GM21619 (cell line): ENCODE results near the gene PSMA4.
"Not testable (repeated sequence)": the region's sequence is repeated elsewhere in the genome, so short reads cannot be mapped to it uniquely, and the experiment has no call there.

Experiments used
- ATAC-seq: cut with Tn5 transposase; IDR thresholded peaks from one replicate; pipeline ENCODE4 v1.9.1; 2021; ENCODE audit not compliant: unreplicated experiment

Gene PSMA4

DNA sequence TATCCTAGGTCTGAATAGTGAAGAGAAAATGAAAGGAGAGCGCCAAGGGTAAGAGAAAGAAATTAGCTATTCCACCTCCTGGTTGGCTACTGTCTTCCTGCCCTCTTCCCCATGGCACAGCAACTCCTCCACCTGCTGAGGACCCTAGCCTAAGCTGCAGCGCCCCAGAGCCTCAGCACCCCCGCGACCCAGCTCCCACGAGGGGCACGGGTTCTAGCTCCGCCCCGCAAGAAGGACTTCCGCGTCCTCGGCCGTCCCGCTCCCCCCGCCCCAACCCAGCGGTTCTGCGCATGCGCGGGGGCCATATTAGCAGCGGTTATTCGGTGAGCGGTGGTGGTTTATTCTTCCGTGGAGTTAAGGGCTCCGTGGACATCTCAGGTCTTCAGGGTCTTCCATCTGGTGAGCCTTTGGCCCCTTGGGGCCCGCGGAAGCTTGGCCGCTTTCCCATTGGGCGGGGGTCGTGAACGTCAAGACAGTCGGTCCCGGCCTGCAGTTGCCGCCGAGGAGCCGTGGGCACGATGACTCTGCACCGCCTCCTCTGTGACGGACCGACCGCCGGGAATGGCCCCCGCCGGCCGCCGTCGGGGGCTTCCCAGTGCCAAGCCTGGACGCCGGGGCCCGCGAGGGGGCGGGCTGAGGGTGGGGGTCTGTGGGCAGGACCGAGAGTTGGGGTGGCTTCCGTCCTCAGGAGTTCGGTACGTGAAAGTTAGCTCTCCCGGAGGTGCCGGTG, at the start of gene PSMA4:
TSS of gene PSMA4 (plus strand) at position 304 of the 730 bp plus-strand sequence. CDS start 1,484 bp downstream, outside the sequence.
- ATAC-seq = peak; percentile 76

DNA sequence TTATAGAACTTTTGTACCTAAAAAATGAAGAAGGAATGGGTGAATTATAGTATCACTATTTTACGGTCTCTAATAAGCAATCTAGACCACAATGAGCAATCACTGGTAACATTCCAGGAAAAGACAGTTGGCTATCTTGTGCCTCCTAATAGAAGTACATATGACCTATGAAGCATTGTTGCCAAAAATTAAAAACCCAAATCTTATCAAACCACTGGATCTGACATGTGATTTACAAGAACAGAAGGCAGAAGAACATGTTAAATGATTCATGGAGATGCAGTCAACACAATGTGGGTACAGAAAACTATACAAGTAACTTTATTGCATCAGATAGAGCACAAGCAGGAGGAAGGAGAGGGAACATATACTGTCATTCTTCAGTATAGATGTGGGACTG, 47.4 kb upstream of the PSMA4 start:
- no peak for ATAC-seq

DNA sequence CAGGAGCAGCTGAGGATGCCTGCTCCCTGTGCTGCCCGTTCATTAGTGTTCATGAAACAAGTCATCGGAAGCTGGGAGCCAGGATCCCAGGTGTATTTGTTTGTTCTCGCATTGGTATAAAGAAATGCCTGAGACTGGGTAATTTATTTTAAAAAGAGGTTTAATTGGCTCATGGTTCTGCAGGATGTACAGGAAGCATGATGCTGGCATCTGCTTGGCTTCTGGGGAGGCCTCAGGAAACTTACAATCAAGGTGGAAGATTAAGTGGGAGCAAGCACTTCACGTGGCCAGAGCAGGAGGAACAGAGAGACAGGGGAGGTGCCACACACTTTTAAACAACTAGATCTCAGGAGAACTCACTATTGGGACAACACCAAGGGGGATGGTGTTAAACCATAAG, 38.4 kb upstream of the PSMA4 start:
- no peak for ATAC-seq

DNA sequence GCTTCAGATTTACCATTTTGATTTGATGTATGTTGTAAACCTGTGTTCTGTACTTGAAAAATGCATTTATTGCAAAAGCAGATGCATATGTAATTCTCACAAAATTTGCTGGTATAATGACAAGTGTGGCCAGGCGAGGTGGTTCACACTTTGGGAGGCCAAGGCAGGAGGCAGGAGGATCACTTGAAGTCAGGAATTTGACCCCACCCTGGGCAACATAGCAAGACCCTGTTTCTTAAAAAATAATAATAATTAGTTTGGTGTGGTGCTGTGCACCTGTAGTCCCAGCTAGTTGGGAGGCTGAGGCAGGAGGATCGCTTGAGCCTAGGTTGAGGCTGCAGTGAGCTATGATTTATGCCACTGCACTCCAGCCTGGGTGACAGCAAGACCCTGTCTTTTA, 37.6 kb upstream of the PSMA4 start:
- no peak for ATAC-seq

DNA sequence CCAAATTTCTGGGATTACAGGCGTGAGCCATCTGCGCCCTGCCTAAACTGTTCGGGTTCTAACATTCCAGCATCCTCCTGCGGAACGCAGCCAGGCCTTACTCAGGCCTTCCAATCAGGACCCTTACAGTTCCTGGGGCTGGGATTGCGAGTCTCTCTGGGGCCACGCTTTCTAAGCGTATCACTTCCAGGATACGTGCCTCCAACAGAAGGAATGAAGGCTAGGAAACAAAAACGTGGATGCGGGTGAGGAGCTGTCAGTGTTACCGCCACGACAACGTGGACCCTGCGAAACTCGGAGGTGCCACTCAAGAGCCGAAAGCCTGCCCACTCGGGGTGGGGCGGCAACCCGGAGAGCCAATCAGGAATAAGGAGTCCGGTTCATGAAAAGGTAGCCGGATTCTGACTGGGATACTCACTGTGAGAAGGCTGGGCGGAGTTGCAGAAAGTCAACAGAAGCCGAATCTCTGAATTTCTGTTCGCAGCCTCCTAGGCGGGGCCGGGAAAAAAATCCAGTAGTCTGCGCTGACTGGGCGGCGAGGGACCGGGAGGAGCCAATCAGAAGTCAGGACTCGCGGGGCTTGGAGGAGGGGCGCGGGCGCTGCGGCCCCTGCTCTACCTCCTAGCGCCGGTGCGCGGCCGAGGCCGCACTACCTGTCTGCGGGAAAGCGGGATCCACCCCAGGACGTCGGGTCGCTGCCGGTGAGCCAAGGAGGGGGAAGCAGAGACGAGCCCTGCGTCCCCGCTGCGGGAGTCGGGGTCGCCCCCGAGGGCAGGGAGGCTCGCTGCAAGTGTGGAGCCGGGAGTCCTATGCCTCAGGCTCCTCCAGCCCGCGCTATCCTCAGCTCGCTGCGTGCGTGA, 33.0 kb upstream of the PSMA4 start, which contains the start of gene HYKK:
TSS of gene HYKK (plus strand) at position 607 of the 860 bp plus-strand sequence. CDS start 5,512 bp downstream, outside the sequence.
- peak; percentile 91 for ATAC-seq

DNA sequence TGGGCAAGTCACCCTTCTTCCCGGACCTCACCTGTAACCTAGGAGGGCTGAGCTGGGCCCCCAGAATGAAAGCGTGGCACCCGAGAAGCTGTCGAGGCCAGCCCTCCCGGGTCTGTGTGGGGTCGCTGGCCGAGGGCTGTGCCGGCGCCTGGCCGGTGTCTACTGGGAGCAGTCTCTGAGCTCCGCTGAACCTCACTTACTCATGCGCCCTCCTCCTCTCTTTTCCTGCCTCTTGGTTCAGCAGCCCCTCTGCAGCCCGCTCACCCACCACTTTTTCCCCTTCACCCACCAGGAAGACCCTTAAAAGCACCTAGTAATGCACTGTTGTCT, 32.4 kb upstream of the PSMA4 start:
- peak; percentile 16 for ATAC-seq

DNA sequence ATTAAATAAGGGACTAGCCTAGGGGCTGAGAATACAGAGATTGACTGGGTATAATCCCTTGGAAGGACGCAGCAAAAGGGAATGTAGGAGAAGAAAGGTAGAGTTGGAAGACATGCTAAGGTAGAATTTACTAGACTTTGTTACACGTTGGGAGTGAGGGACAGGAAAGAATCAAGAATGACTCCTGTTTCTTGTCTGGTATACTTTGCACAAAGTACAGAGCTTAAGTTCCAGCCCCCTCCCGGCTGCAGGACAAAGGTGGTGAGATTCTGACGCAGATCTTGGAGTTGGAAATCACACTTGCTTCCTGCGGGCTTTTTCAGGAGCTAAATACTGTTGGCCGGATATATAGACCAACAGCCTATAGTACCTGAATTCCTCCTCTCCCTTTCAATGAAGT, 32.0 kb upstream of the PSMA4 start:
- ATAC-seq = no peak

DNA sequence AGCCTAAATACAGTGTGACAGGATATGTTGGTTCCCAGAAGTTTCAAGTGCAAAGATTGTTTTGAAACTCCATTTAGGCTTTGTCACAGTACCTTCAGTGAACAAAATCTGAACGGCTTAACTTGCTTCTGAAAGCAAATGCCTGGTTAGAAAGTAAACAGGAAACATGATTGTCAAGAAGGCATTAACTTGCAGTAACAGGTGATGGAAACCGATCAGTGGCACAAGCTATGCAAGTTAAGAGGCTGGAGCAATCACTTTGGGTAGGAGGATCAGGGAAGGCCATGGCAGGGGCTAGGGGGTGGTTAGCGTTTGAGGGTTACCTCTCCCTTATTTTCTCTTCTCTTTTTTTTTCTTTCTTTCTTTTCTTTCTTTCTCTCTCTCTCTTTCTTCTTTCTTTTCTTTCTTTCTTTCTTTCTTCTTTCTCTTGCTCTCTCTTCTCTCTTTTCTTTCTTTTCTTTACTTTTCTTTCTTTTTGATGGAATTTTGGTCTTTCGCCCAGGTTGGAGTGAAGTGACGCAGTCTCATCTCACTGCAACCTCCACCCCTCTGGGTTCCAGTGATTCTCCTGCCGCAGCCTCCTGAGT, 30.4 kb upstream of the PSMA4 start:
- no peak for ATAC-seq

DNA sequence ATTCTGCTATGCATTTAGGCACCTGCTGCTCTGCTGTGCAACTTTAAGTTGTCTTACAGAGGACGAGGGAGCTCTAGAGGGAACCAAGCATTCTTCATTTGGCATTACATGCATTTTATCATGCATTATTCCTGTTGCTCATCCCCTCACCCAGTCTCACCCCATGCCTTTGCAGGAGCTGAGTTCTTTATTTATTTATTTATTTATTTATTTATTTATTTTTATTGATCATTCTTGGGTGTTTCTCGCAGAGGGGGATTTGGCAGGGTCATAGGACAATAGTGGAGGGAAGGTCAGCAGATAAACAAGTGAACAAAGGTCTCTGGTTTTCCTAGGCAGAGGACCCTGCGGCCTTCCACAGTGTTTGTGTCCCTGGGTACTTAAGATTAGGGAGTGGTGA, 20.2 kb upstream of the PSMA4 start:
- ATAC-seq = not testable (repeated sequence)

DNA sequence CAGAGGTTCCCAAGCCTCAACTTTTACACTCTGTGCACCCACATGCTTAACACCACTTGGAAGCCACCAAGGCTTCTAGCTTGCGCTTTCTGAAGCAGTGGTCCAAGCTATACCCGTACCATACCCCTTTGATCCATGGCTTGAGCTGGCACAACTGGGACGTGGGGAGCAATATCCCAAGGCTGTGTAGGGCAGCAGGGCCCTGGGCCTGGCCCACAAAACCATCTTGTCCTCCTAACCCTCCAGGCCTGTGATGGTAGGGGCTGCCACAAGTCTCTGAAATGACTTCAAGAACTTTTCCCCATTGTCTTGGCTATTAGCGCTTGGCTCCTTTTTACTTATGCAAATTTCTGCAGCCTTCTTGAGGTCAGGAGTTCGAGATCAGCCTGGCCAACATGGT, 16.0 kb upstream of the PSMA4 start:
- no peak for ATAC-seq

DNA sequence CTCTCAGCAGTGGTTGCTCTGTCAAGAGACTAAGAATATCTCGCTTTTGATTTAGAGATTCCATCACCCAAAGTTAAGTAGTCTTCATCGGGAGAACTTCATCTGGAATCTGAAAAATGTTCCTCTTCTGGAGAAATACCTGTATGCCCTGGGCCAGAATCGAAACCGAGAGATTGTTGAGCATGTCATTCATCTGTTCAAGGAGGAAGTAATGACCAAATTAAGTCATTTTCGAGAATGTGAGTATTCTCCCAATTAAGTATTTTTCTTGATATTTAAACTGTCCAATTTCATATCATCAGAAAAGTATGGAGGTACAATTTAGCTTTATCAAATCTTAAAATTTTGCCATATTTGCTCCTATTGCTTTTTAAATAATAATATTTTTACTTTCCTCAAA, 12.9 kb upstream of the PSMA4 start:
- no peak for ATAC-seq

DNA sequence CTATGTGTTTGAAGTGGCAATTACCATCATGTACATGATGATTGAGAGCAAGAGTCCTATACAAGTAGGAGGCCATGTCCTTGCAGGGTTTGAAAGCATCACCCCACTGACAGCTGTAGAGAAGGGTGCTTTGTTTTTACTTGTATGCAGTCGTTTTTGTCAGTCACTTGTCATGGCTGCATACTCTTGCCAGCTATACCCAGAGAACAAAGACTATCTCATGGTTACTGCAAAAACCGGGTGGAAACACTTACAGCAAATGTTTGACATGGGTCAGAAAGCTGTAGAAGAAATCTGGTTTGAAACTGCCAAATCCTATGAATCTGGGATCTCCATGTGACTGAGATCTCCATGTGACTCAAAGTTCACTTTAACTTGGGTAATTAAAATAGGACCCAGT, 6.9 kb upstream of the PSMA4 start:
- ATAC-seq = no peak

DNA sequence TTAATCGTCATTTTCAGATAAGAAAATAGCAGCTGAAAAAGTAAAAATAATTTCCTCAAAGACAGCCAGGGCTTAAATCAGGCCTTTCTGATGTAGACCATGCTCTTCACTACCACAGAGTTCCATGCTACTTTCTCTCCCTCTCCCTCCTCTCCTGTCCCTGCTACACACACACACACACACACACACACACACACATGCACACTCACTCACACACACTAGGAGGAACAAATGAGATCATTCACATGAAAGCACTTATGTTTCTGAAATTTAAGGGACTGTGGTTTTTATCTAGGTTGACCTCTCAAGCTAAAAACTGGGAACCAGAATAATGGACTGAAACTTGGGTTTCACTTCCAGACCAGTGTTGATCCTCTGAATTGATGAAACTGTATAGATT, 4.1 kb upstream of the PSMA4 start:
- no peak for ATAC-seq

DNA sequence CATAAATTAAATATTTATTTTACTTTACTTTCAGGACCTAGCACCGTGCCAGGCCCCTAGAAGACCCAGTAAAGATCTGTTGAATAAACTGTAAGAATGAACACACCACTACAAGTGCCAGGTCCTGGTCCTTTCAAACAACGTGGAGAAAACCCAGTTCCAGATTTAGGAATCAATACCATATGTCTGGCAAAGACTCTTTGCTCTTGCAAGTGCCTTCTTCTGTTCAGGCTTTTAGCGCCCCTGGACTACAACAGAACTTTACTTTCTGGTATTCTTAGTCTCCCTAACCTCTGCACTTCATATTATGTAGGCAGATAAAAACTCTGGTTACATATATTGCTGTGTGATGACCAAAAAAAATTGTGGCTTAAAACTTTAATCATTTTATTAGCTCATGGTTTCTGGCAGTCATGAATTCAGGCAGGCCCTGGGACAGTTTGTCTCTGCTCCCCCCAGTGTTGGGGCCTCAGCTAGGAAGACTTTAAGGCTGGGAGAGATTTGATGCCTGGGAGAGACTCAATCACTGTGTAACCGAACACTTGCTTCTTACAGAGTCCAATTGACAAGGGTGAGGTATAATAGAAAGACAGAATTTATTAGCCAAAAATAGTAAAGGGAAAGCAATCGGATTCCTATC, 2.9 kb upstream of the PSMA4 start:
- no peak for ATAC-seq

DNA sequence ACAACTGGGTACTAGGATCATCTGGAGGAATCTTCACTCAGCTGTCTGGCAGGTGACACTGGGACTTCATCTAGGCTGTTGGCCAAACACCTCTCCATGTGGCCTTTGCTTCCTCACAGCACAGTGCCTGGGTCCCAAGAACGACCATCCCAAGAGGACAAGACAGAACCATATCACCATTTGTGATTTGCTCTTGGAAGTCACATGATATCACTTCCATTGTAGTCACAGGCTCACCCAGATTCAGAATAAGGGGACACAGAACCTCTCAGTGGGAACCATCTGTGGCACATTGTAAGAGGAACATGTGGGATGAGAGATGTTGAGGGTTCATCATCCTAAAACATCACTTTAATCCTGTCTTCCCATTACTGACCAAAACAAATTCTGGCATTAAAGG, 1.9 kb upstream of the PSMA4 start:
- ATAC-seq = no peak

DNA sequence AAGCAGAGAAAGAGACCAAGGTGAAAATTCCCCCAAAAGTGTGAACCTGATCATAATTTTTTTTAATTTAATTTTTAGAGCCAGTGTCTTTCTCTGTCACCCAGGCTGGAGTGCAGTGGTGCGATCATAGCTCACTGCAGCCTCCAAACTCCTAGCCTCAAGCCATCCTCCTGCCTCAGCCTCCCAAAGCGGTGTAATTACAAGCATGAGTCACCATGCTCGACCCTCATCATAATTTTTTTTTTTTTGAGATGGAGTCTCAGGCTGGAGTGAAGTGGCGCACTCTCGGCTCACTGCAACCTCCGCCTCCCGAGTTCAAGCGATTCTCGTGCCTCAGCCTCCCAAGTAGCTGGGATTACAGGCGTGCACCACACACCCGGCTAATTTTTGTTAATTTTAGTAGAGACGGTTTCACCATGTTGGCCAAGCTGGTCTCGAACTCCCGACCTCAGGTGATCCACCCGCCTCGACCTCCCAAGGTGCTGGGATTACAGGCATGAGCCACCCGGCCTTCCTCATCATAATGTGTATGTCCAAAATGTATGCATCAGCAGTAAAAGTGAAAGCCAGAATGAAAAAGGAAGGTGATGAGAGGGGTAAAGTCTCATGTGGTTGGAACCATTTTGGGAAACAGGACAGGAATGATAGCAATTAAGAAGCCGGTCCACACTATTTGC, 642 bp upstream of the PSMA4 start:
- ATAC-seq = not testable (repeated sequence)

DNA sequence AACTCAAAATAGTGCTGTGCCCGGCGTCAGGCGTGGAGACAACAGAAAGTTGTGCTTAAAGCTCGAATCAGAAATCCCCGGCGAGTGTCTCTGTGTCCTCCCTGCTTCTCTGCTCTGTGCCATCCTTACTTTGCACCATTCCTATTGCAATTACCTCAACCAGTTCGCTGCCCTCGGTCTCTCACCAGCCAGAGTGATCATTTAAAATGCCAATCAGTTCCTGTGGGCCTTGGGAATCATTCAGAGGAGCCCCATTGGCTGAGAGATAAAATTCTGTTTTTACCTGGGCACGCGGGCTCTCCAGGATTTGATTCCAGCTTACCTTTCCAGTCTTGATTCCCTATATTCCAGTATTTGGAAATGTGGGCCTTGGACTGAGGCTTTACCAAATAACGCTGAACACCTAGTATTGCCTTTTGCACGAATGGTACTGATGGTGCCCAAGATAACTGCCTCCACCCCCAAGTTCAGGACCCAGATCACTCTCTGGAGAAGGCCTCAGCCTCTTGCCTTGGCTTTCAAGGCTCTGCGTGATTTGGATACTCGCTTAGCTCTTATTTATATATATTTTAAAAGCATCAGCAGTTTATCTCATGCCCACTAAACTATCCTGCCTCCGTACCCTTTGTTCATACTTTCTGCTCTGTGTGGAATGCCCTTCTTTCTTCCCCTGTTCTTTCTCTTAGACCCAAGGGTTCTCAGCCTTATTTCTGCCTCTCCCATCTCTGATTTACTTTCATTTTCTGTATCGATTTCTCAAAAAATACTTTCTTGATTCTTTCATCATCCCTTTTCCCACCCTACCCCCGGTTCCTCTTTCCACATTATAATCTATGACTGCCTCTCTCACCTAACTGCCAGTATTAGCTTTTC, 863 bp downstream of the PSMA4 start:
- ATAC-seq = no peak

DNA sequence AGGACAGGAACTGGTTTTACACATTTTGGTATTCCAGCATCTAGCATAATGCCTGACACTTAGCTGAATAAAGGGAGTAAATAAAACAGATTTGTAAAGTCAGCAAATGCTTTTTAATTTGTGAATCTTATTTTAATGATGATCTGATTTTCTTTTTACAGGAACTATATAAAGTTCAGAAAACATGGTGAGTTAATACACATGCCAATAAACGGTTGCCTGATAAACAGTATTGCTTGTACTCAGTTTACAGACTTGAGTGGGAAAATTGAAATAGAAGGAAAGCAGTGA, 1.4 kb downstream of the PSMA4 start:
- ATAC-seq = no peak

DNA sequence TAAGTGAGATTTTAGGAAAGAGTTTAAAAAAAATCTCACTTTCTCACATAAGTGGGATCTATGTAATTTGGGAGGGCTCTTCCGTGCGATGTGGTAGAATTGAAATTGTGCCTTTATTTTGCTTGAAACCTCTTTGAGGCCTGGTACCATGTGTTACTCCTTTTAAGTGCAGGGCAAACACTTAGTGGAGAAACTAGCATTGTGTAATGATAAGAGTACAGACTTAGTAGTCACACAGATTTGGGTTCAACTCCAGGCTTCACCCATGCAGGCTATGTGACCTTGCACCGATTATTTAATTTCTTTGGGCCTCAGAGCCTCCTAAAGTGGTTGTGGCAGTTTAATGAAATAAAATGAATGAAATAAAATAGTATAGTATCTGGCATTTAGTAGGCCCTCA, 2.4 kb downstream of the PSMA4 start:
- ATAC-seq = no peak

DNA sequence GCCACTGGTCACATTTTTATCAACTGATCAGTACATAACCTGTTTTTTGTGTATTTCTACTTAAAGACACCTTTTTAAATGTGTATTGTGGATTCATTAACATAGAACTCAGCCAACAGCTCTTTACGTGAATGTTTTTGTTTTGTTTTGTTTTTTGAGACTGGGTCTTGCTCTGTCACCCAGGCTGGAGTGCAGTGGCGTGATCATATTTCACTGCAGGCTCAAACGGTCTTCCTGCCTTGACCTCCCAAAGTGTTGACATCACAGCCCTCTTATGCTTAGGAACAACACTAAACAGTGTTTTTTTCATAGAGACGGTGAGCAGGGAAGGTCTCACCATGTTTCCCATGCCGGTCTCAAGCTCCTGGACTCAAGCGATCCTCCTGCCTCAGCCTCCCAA, 9.9 kb downstream of the PSMA4 start:
- no peak for ATAC-seq
